Skin epidermis (tissue), 12 donors: Measurements from ENCODE around the gene HLA-DOB.
A peak's percentile ranks its signal among the peaks of the same experiment; 100 is the strongest.

Experiments
- H3K27ac ChIP-seq, 21 experiments: fragments of 200-600 bp; sonication (generic) in 11 of 21; one replicate each; pipeline ENCODE4 v1.5.0; 2020; ENCODE audit warnings: mild to moderate bottlenecking in 3 of 21, inconsistent platforms in 2 of 21, moderate library complexity in 2 of 21
- H3K4me3 ChIP-seq, 7 experiments: fragments of 200-600 bp; sonication (generic) in 2 of 7; one replicate each; pipeline ENCODE4 v1.5.0; 2020; ENCODE audit warnings: inconsistent platforms in 2 of 7, mild to moderate bottlenecking in 2 of 7, moderate library complexity in 1 of 7

Gene HLA-DOB

DNA sequence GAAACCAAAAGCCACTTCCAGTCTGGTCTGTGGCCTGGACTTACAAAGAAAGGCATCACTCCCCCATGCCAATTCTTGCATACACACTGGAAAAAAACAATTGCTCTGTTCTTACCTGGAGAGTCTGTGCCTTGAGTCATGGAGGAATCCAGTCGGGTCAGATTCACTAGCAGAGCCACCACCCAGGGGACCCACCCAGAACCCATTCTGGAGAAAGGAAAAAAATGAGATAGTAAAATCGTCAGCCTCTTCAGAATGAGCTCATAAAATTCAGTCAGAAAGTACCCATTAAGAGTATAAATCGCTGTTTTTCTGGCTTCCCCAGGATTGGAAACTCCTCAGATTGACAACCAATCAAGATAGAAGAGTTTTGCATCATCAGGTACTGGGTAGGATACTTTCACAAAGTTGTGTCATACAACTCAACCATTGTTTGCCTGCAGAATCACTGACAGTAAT lies at the start of gene HLA-DOB:
Gene HLA-DOB, minus strand, starts transcription at position 257 of the 459 bp plus-strand sequence. Its CDS starts 51 bp downstream, at position 206.
- H3K27ac ChIP-seq, result peak within 1 kb of the TSS in 18 of 21 experiments; percentile 30 to 74 (median 64)
- peak within 1 kb of the TSS in 4 of 7 experiments; percentile 0 to 14 (median 1) for H3K4me3 ChIP-seq

DNA sequence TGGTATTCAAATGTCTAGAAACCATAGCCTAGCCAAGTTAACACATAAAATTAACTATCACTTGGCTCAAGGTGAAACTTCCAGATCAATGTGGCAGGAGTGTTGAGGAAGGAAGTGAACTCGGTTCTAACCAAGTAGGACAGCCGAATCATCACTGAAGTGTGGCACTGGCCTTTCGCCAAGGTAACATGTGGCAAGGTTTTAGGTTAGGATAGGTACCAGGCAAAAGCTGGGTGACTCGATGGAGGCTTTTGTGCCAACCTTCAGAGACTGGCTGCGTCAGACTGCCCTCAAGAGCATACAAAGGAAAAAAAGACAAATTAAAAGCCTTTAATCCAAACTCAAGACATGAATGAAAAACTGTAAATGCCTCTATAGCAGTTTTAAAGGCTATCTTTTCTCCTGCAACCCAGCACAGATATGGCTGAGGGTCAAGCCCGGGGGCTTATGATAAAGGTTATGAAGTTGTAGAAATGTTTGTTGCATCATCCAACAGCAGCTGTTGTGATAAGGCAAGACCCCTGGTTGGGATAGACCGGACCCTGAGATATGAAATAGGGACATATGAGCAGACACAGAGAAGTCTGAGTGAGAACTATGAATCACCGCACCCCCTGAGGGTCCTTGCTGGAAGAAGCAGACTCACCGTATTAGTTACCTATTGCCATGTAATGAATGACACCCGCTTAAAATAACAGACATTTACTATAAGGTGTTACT lies 49.1 kb upstream of the HLA-DOB start:
- no peak overlapping the region for H3K27ac ChIP-seq
- no peak overlapping the region for H3K4me3 ChIP-seq

DNA sequence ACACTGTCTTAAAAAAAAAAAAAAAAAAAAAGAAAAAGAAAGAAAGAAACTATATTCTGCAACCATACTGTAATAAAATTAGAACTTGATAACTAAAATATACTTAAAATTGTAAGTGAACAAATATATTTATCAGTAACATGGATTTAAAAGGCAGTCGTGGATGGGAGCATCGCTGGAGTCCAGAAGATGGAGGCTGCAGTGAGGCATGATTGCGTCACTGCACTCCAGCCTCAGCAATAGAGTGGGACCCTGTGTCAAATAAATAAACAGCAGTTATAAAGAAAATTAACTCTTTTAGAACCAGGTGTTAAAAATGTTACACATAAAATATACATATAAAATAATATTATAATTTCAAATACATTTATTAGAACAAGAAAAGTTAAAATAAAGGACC lies 45.9 kb upstream of the HLA-DOB start:
- Histone ChIP-seq H3K27ac (no peak overlapping the region), H3K4me3 (no peak overlapping the region)

DNA sequence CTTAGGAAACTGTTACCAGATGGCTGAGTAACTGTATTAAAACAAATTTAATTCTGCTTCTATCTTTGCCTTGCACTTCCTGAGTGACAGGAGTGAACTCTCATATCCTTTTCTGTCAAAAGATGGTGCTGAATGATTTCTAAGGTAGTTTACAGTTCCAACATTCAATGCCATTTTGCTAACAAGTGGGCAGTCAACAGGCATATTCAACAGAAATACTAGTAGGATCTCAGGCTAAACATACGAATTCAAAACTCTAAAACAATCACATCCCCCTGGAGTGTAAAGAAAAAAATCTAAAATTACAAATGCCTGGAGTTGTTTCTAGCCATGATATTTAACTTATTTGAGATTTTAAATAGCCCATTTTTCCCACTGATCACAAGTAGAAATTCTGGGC lies 43.9 kb upstream of the HLA-DOB start:
- H3K4me3 ChIP-seq, result no peak overlapping the region
- peak overlapping the region in 3 of 21 experiments; percentile 16 to 38 (median 29) for H3K27ac ChIP-seq

DNA sequence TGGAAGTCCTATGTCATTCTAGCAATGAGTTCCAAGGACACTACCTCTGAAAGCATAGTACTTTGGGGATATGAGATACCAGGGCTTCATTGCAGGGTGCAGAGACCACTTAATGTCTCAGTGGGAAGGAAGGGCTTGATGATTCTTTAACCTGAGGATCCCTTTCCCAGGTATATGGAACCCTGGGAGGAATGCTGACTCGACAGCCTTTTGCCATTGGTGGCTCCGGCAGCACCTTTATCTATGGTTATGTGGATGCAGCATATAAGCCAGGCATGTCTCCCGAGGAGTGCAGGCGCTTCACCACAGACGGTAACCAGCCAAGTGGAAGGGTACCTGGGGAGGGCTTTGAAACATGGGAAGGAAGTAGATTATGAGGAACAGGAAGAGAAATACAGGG lies 41.4 kb upstream of the HLA-DOB start:
- Histone ChIP-seq H3K27ac (no peak overlapping the region), H3K4me3 (no peak overlapping the region)

DNA sequence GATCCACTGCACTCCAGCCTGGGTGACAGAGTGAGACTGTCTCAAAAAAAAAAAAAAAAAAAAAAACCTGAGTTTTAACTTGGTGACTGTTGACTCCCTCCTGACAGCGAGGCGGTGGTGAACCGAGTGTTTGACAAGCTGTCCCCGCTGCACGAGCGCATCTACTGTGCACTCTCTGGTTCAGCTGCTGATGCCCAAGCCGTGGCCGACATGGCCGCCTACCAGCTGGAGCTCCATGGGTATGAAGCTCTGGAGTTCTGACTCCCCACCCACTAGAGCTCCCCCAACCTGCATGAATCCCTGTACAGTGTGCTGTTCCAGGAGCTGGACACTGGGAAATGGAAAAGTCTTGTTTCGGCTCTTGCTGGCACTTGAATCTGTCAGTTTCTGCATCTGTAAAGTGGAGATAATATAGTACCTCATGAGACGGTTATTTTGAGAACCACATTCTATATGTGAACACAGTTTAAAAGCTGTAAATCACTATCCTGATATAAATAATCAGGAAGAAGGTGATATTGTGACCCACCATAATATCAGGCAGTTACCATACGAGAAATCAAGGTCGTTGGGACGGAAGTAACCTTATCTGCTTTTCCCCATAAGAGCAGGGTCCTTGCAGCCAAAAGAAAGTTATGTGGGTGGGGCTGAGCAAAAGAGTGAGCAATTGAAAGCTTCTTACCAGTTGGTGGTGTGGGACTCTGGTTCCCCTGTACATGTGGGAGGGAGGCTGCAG lies 40.5 kb upstream of the HLA-DOB start:
- H3K4me3 ChIP-seq, result no peak overlapping the region
- no peak overlapping the region for H3K27ac ChIP-seq

DNA sequence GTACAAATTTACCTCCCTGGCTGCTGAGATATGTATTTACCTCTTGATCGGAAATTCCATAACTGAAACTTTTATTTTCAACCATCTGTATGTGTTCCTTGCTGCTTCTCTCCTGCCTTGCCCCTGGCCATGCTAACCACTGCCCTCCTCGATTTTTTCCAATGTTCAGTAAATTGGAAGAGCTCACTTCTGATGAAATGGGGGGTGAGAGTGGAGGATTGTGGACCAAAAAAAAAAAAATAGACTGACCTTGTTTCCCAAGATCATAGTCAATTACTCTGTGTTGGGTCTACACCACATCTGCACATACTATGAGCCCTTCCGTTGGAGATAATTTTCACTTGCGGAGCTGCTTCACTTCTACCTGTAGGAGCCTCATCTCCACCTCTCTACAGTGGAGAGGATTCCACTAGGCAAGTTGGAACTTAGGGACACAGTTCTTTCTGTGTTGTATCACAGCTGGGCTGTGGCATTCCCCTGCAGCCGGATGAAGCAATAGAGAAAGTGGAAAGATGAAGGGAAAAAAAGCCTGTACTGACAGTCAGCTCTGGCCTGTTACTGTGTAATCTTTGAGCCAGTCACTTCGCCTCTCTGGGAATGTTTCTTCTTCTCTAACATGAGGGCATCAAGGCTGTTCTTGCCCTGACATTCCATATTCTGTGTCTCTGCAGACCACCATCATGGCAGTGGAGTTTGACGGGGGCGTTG lies 38.8 kb upstream of the HLA-DOB start:
- Histone ChIP-seq H3K4me3 (peak overlapping the region in 5 of 7 experiments; percentile 81 to 95 (median 90)), H3K27ac (peak overlapping the region in 15 of 21 experiments; percentile 8 to 100 (median 98))

DNA sequence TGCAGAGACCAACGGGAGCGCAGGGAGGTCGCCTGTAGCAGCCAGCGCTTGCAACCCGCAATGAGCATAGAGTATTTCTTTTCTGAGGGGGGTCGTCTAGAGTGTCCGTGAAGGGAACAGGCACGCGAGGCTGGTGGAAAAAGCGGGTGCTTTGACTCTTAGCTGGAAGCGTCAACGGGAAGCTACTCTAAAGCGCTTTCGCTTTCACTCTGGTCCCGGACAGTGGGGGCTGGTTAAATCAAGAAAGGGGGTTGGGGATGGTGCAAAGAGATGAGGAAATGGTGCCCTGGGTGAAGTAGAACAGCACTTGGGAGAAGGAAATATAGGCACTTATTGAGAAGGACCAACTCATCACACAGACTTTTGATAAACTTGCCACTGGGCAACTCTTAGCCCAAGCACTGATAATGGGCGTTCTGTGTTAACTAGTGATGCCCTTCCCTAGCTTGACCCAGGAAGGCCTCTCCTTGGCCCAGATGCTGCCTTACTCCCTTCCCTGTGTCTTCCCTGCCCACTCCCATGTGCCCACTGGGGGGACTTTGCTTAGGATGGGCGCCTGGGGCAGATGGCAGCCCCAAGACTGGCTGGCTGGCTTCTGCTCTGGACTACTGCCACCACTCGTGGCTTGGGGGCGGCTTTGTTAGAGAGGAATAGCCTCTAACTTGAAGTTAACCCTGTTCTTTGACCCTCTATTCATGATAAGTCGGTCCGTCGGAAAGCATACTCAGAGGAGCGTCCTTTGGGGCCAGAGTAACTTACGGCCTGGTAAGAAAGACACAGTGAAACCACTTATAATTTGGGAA lies 37.8 kb upstream of the HLA-DOB start:
- Histone ChIP-seq H3K4me3 (peak overlapping the region; percentile 81 to 95 (median 90)), H3K27ac (peak overlapping the region; percentile 87 to 100 (median 98))

DNA sequence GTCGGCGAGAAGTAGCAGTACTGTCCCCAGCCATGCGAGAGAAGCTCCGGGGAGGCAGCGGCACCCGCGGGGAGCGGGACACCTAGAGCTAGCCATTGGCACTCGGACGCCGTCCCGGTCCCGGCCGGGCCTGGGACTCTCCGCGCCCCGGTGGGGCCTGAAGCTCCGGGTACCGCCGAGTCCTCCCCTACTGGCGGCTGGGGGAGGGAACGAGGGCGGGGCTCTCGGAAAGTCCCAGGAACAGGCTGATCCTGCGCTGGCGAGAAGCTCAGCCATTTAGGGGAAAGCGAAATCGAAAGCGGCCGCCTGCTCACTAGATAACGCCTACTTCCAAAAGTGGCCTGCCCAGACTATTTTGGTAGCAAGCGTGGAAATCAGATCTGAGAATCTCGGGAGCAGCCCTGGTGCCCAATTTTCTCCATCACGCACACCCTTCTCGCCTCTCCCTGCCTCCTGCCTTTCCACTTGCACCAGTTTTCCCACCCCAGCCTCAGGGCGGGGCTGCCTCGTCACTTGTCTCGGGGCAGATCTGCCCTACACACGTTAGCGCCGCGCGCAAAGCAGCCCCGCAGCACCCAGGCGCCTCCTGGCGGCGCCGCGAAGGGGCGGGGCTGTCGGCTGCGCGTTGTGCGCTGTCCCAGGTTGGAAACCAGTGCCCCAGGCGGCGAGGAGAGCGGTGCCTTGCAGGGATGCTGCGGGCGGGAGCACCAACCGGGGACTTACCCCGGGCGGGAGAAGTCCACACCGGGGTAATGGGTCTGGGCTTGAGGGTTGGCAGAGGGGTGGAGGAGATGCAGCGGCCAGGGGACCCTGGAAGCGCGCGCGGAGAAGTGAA lies 37.0 kb upstream of the HLA-DOB start, which contains the start of the genes PSMB9 and TAP1:
Gene PSMB9, plus strand, starts transcription at position 652 of the 835 bp plus-strand sequence. Its CDS starts 38 bp downstream, at position 690.
Gene TAP1, minus strand, starts transcription at position 164 of the 835 bp plus-strand sequence. Its CDS starts 68 bp downstream, at position 96.
- H3K4me3 ChIP-seq, result peak within 1 kb of the TSS; percentile 81 to 95 (median 90)
- peak within 1 kb of the TSS; percentile 87 to 100 (median 98) for H3K27ac ChIP-seq

DNA sequence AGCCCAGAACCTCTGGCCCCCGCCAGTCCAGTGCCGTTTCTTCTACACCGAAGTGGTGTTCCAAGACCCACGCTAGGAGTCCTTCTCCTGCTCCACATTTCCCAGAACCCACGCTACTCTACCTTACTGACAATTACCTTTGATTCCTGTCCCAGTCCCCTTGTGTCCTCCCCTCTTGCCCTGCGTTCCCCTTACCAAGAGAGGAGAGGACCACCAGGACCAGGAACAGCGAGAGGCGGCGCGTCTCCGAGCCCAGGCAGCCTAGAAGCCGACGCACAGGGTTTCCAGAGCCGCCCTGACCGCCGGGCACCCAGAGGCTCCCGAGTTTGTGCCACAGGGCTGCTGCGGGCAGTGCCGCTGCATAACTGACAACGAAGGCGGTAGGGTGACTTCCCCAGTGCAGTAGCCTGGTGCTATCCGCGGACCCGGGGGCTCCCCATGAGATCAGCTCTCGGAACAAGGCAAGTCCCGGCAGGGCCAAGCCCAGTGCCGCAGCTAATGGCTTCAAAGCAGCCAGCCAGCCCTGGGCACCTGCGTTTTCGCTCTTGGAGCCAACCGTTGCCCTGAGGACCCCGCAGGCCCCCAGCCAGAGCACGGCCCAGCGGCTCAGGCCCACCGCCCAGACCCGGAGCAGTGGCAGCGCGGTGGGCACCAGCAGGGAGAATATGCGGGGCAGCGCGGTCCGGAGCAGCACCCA lies 36.2 kb upstream of the HLA-DOB start:
- Histone ChIP-seq H3K4me3 (peak overlapping the region; percentile 81 to 95 (median 90)), H3K27ac (peak overlapping the region; percentile 87 to 100 (median 98))

DNA sequence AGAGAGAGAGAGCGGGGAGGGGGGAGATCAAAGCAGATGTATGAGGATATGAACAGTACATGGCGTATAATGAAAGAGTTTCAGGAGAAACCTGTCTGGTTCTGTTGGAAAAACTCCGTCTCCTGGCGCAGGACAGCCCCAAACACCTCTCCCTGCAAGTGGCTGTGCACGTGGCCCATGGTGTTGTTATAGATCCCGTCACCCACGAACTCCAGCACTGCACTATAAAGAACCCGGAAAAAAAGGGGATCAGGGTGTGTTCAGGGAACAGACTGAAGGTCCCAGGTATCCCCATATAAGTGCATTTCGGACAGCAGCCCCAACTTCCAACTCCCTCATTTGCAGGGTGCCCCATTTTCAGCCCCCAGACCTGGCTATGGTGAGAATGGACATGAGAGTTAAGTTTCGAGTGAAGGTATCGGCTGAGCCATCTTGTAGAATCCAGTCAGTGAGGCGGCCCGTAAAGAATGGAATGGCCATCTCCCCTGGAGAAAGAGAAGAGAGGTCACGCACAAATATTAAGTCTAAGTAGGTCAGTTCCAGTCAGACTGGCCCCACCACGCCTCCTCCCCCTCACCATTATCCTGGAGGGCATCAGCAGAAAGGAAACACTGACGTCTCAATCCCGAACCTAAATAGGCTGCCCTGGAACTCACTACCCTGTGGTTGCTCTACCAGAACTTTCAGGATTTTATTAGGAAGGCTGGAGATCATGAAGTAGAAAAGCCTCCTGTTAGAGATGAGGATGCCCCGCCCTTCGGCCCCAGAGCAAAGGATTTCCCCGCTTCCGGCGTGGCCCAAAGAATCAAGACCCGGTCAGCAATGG lies 35.4 kb upstream of the HLA-DOB start:
- Histone ChIP-seq H3K27ac (peak overlapping the region; percentile 87 to 100 (median 98)), H3K4me3 (peak overlapping the region; percentile 81 to 95 (median 90))

DNA sequence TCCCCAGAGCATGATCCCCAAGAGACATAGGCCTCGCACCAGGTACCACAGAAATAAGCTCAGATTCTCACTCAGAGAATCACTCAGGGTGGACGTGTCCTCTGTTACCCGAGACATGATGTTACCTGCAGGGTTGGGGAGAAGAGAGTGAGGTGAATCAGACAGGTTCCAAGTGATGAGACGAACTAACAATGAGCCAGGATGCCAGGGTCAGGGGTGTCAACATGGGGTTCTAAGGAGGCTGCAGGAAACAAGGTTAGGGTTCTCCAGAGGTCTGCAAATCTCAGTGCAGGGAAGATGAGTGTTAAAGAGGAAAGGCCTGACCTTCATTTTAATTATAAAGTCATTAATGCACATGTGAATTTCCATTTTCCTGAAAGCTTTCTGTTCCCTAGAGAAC lies 34.2 kb upstream of the HLA-DOB start:
- Histone ChIP-seq H3K27ac (peak overlapping the region in 7 of 21 experiments; percentile 15 to 100 (median 98)), H3K4me3 (peak overlapping the region in 2 of 7 experiments; percentile 81 to 83)

DNA sequence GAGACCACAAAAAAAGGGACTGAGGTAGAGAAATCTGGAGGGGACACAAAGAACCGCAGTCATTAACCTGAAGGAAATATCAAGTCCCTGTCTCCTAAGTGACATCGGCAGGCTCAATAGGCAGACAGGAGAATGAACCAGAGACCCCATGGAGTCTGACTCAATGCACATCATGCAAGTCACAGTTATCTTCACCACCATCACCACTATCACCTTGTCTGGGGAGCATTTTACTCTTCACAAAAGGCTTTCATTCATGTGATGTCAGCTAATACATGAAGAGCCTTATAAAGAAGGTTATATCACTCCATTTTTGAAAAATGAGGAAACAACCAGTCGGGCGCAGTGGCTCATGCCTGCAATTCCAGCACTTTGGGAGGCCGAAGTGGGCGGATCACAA lies 32.3 kb upstream of the HLA-DOB start:
- Histone ChIP-seq H3K27ac (no peak overlapping the region), H3K4me3 (no peak overlapping the region)

DNA sequence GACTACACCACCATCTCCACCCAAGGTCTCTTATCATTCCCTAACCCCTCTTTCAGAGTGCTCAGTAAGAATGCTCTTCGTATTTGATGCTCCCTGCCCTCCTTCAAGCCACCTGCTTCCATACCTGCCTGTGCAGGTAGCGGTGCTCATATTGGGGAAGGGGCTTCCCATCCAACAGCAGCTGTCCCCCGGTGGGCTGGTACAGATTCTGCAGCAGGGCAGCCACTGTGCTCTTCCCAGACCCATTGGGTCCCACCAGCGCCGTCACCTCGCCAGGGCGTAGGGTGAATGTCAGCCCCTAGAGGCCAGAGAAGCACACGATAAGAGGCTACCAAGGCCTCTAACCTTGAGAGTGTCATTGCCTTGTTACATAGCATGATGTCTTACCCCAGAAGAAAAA lies 31.0 kb upstream of the HLA-DOB start:
- Histone ChIP-seq H3K27ac (peak overlapping the region in 3 of 21 experiments; percentile 1 to 6 (median 6)), H3K4me3 (no peak overlapping the region)

DNA sequence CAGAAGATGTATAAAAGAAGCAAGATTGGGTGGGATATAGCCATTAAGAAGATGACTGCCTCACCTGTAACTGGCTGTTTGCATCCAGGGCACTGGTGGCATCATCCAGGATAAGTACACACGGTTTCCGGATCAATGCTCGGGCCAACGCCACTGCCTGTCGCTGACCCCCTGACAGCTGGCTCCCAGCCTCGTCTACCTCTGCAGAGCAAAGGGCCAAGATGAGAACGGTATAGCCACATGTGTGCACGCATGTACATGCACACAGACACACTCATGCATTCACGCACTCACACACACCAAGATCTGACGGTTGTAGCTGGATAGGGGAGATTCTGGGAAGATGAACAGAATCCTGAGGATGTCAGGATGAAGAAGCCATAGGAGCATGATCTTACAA lies 30.2 kb upstream of the HLA-DOB start:
- H3K4me3 ChIP-seq, result no peak overlapping the region
- H3K27ac ChIP-seq, result peak overlapping the region in 4 of 21 experiments; percentile 5 to 100 (median 52)

DNA sequence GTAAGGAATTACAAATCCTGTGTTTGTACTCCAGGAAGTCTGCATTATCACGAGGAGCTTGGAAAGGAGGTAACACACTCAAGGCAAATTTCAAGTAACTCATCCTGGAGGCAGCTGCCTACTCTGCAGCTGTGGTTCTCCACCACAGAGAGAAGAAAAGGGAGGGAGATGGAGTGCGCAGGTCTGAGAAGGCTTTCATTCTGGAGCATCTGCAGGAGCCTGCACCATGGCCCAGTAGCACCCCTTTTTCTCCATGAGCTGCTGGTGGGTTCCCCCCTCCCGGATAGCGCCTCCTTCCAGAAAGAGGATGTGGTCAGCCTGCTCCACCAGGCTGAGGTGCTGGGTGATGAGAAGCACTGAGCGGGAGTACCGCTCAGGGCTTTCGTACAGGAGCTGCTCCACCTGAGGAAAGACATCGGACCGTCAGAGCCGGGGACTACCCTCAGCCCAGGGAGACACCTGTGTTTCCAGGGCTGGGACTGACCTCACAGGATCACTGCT lies 28.6 kb upstream of the HLA-DOB start:
- Histone ChIP-seq H3K27ac (peak overlapping the region in 20 of 21 experiments; percentile 93 to 100 (median 98)), H3K4me3 (peak overlapping the region; percentile 68 to 85 (median 80))
